Esophagus muscularis mucosa (tissue), 4 donors: ENCODE results near the gene KLHL6.

Experiments used
- CTCF ChIP-seq, 3 experiments: fragments of 200-600 bp in 2 of 3; fragments of 450-650 bp in 1 of 3; sonication (generic) in 2 of 3; IDR thresholded peaks; one replicate each; pipeline ENCODE4 v1.5.1; 2017 to 2019; ENCODE audit warnings: antibody characterized with exemption in 3 of 3, mild to moderate bottlenecking in 2 of 3, moderate library complexity in 1 of 3
- EP300 ChIP-seq: sonication (generic); formaldehyde crosslinking; IDR thresholded peaks from one replicate; pipeline ENCODE4 v1.6.1; 2017; ENCODE audit warnings: antibody characterized with exemption
- POLR2A ChIP-seq: fragments of 450-650 bp; IDR thresholded peaks from one replicate; pipeline ENCODE4 v1.6.1; 2017; ENCODE audit warnings: antibody characterized with exemption, moderate library complexity, mild to moderate bottlenecking, low read depth

GRCh38 chr3:183518491-183519251 lies 36.8 kb downstream of the KLHL6 start:
- TF ChIP-seq CTCF (IDR thresholded peaks at IDR 0.05) (no peak), EP300 (no peak), POLR2A (no peak)
